H1 (cell line): ENCODE measurements around the gene APAF1. TPM values are rescaled to one million over a fixed set of nuclear protein-coding genes. Genes with fewer than 3 reads are reported as not detected.

Source experiments
- CTCF ChIA-PET: fragments of 300-600 bp; sonication (Branson Sonifier 250); formaldehyde crosslinking; loops from one replicate; lab custom pipeline; 2021; ENCODE audit not compliant: partially characterized antibody; lab: Charles Lee
- POLR2A ChIA-PET: fragments of 300-600 bp; sonication (Branson Sonifier 250); formaldehyde crosslinking; loops from one replicate; lab custom pipeline; 2021; ENCODE audit warnings: inconsistent platforms; ENCODE audit not compliant: partially characterized antibody; lab: Charles Lee
- DNase-seq, 2 experiments: peaks; one replicate each; pipeline versions ENCODE4 v3.0.0 to v3.0.0-alpha.2; 2010 to 2022; ENCODE audit warnings: low spot score in 2 of 2, low read depth in 1 of 2, mixed read lengths in 1 of 2
- FAIRE-seq: peaks from 2 replicates; lab custom pipeline; 2011; peaks lifted over from hg19 to GRCh38; lab: Jason Lieb, UNC
- H2AFZ ChIP-seq: 2 replicates; pipeline ENCODE4 v1.8.1; 2012; ENCODE audit warnings: low read length, inconsistent platforms
- H2AK5ac ChIP-seq: 2 replicates; pipeline ENCODE4 v1.6.1; 2013; ENCODE audit warnings: low read depth, low read length
- H2BK120ac ChIP-seq: replicated peaks from 2 replicates; pipeline ENCODE3; 2013; ENCODE audit warnings: low read depth, low read length, inconsistent platforms
- H2BK12ac ChIP-seq: 2 replicates; pipeline ENCODE4 v1.6.1; 2013; ENCODE audit warnings: low read depth, low read length
- H2BK15ac ChIP-seq: 2 replicates; pipeline ENCODE4 v1.6.1; 2013; ENCODE audit warnings: low read length
- H2BK20ac ChIP-seq: 2 replicates; pipeline ENCODE4 v1.6.1; 2013; ENCODE audit warnings: low read length
- H2BK5ac ChIP-seq: 2 replicates; pipeline ENCODE4 v1.6.1; 2013; ENCODE audit warnings: low read depth, low read length
- H3K14ac ChIP-seq: 2 replicates; pipeline ENCODE4 v1.6.1; 2013; ENCODE audit warnings: inconsistent platforms; ENCODE audit not compliant: insufficient read length
- H3K18ac ChIP-seq: 2 replicates; pipeline ENCODE4 v1.6.1; 2013; ENCODE audit warnings: low read length; ENCODE audit errors: extremely low read depth
- H3K23ac ChIP-seq: 2 replicates; pipeline ENCODE4 v1.6.1; 2013; ENCODE audit warnings: inconsistent platforms; ENCODE audit not compliant: insufficient read length
- H3K23me2 ChIP-seq: 2 replicates; pipeline ENCODE4 v1.6.1; 2013; ENCODE audit warnings: low read depth, low read length
- H3K27ac ChIP-seq: 2 replicates; pipeline ENCODE4 v1.6.1; 2011; ENCODE audit warnings: low read depth, low read length, inconsistent platforms
- H3K27me3 ChIP-seq, 4 experiments: replicated peaks in 1 of 4; 1 replicate in 1 of 4; 2 replicates in 3 of 4; pipeline versions ENCODE4 v1.6.1 to v1.8.1; 2011 to 2013; ENCODE audit warnings: low read length in 3 of 4, mild to moderate bottlenecking in 3 of 4, inconsistent platforms in 2 of 4, mixed read lengths in 2 of 4, moderate library complexity in 1 of 4; ENCODE audit not compliant: control insufficient read depth in 3 of 4, insufficient read depth in 3 of 4; ENCODE audit errors: extremely low read depth in 1 of 4
- H3K36me3 ChIP-seq, 4 experiments: 2 replicates each; pipeline versions ENCODE4 v1.6.1 to v1.8.1; 2011 to 2013; ENCODE audit warnings: mild to moderate bottlenecking in 4 of 4, low read length in 3 of 4, moderate library complexity in 2 of 4, control low read depth in 1 of 4, inconsistent platforms in 1 of 4; ENCODE audit not compliant: insufficient read depth in 4 of 4, control insufficient read depth in 2 of 4
- H3K4ac ChIP-seq: replicated peaks from 2 replicates; pipeline ENCODE3; 2013; ENCODE audit warnings: low read length, low read depth, mixed read lengths, inconsistent platforms; ENCODE audit not compliant: insufficient read length
- H3K4me1 ChIP-seq, 4 experiments: replicated peaks in 1 of 4; 1 replicate in 1 of 4; 2 replicates in 3 of 4; pipeline versions ENCODE4 v1.6.1 to v1.8.1; 2011 to 2013; ENCODE audit warnings: low read length in 3 of 4, inconsistent platforms in 2 of 4, mixed read lengths in 1 of 4; ENCODE audit not compliant: insufficient read depth in 4 of 4, control insufficient read depth in 3 of 4
- H3K4me2 ChIP-seq, 2 experiments: 2 replicates each; pipeline versions ENCODE4 v1.6.1 to v1.8.1; 2011 to 2013; ENCODE audit warnings: low read depth in 2 of 2, low read length in 2 of 2, control low read depth in 1 of 2, inconsistent platforms in 1 of 2, mild to moderate bottlenecking in 1 of 2; ENCODE audit not compliant: insufficient read depth in 1 of 2
- H3K4me3 ChIP-seq, 4 experiments: fragments of 200-600, 300-600 bp in 1 of 4; sonication (generic), shearing (Covaris generic), sonication (Bioruptor Twin) in 1 of 4; 2 replicates each; pipeline versions ENCODE4 v1.5.1 to v1.8.1; 2011 to 2016; ENCODE audit warnings: low read length in 4 of 4, low read depth in 3 of 4, control low read depth in 2 of 4, inconsistent platforms in 2 of 4, mild to moderate bottlenecking in 2 of 4, mixed read lengths in 1 of 4, moderate library complexity in 1 of 4; ENCODE audit not compliant: insufficient read depth in 2 of 4; ENCODE audit errors: extremely low read depth in 1 of 4
- H3K56ac ChIP-seq: replicated peaks from 2 replicates; pipeline ENCODE3; 2013; ENCODE audit warnings: low read depth, mild to moderate bottlenecking, mixed read lengths, low read length, inconsistent platforms; ENCODE audit not compliant: insufficient read length
- H3K79me1 ChIP-seq: 2 replicates; pipeline ENCODE4 v1.6.1; 2013; ENCODE audit warnings: low read depth, low read length, control low read depth
- H3K79me2 ChIP-seq, 2 experiments: 2 replicates each; pipeline versions ENCODE4 v1.6.1 to v1.8.1; 2012 to 2013; ENCODE audit warnings: low read length in 2 of 2, mild to moderate bottlenecking in 2 of 2, inconsistent platforms in 1 of 2; ENCODE audit not compliant: insufficient read depth in 2 of 2, control insufficient read depth in 1 of 2
- H3K9ac ChIP-seq, 4 experiments: replicated peaks in 1 of 4; 1 replicate in 1 of 4; 2 replicates in 3 of 4; pipeline versions ENCODE4 v1.6.1 to v1.8.1; 2011 to 2013; ENCODE audit warnings: low read depth in 3 of 4, low read length in 3 of 4, control low read depth in 2 of 4, mild to moderate bottlenecking in 2 of 4, moderate library complexity in 2 of 4, inconsistent platforms in 1 of 4; ENCODE audit errors: extremely low read depth in 1 of 4
- H3K9me3 ChIP-seq, 2 experiments: 2 replicates each; pipeline versions ENCODE4 v1.6.1 to v1.8.1; 2012 to 2013; ENCODE audit warnings: mild to moderate bottlenecking in 2 of 2, moderate library complexity in 2 of 2, control low read depth in 1 of 2, inconsistent platforms in 1 of 2, low read depth in 1 of 2, low read length in 1 of 2, mixed read lengths in 1 of 2; ENCODE audit not compliant: insufficient read depth in 2 of 2
- H4K20me1 ChIP-seq, 2 experiments: replicated peaks in 1 of 2; 2 replicates each; pipeline versions ENCODE3 to v1.8.1; 2011 to 2013; ENCODE audit warnings: inconsistent platforms in 2 of 2, low read length in 2 of 2, mild to moderate bottlenecking in 1 of 2; ENCODE audit not compliant: insufficient read depth in 2 of 2, control insufficient read depth in 1 of 2
- H4K5ac ChIP-seq: 2 replicates; pipeline ENCODE4 v1.6.1; 2013; ENCODE audit warnings: low read length, low read depth, mixed read lengths, inconsistent platforms; ENCODE audit not compliant: insufficient read length
- H4K8ac ChIP-seq: 2 replicates; pipeline ENCODE4 v1.8.0; 2013; ENCODE audit warnings: mild to moderate bottlenecking, moderate library complexity, low read length, inconsistent platforms; ENCODE audit not compliant: insufficient read depth; ENCODE audit errors: extremely low read depth
- H4K91ac ChIP-seq: replicated peaks from 2 replicates; pipeline ENCODE3; 2013; ENCODE audit warnings: low read length, mixed read lengths, inconsistent platforms; ENCODE audit not compliant: insufficient read length
- ATF2 ChIP-seq: IDR thresholded peaks from 2 replicates; pipeline ENCODE4 v1.6.1; 2012; ENCODE audit warnings: low read length, inconsistent platforms
- BCL11A ChIP-seq, 2 experiments: IDR thresholded peaks; one replicate each; pipeline ENCODE4 v1.6.1; 2011; ENCODE audit warnings: low read depth in 2 of 2, low read length in 2 of 2, mild to moderate bottlenecking in 2 of 2
- CBX8 ChIP-seq: fragments of 300-800, 300-1000 bp; sonication (generic); IDR thresholded peaks from 2 replicates; pipeline ENCODE4 v1.7.1; 2016; ENCODE audit warnings: low read depth, low read length, borderline replicate concordance
- CHD2 ChIP-seq: IDR thresholded peaks from 2 replicates; pipeline ENCODE4 v1.6.1; 2012; ENCODE audit warnings: low read length, improper control_type of control experiment
- FOSL1 ChIP-seq: IDR thresholded peaks from 2 replicates; pipeline ENCODE4 v1.6.1; 2011; ENCODE audit warnings: mild to moderate bottlenecking, low read depth, low read length, moderate library complexity; ENCODE audit not compliant: insufficient read depth
- MAFK ChIP-seq: IDR thresholded peaks from 2 replicates; pipeline ENCODE4 v1.6.1; 2012; ENCODE audit warnings: low read depth, mild to moderate bottlenecking, improper control_type of control experiment, low read length
- RBBP5 ChIP-seq: IDR thresholded peaks from 2 replicates; pipeline ENCODE4 v1.7.1; 2012; ENCODE audit warnings: low read depth, mild to moderate bottlenecking, inconsistent platforms, low read length, moderate library complexity, borderline replicate concordance
- RNF2 ChIP-seq: fragments of 200-900, 300-1000 bp; sonication (generic); IDR thresholded peaks from 2 replicates; pipeline ENCODE4 v1.7.1; 2016; ENCODE audit warnings: borderline replicate concordance, low read depth, mild to moderate bottlenecking, antibody characterized with exemption, low read length; ENCODE audit not compliant: poor library complexity, severe bottlenecking; ENCODE audit errors: missing control alignments
- TAF1 ChIP-seq: IDR thresholded peaks from 2 replicates; pipeline ENCODE4 v1.6.1; 2011; ENCODE audit warnings: mild to moderate bottlenecking, low read depth, low read length
- TAF7 ChIP-seq: optimal IDR thresholded peaks from 2 replicates; pipeline ENCODE3; 2011; ENCODE audit warnings: low read depth, mild to moderate bottlenecking, inconsistent platforms, low read length, moderate library complexity, borderline replicate concordance
- TEAD4 ChIP-seq: IDR thresholded peaks from 2 replicates; pipeline ENCODE4 v1.6.1; 2012; ENCODE audit warnings: low read depth, low read length, inconsistent platforms, mixed read lengths
- WGBS, 2 experiments: shearing (Covaris generic) in 1 of 2; methylation state at CpG; one replicate each; pipeline versions ENCODE4 v1.1.6 to v1.1.7; 2013 to 2015; ENCODE audit warnings: low lambda C conversion rate in 2 of 2, mixed read lengths in 2 of 2, inconsistent platforms in 1 of 2, low coverage in 1 of 2, missing lambda C conversion rate in 1 of 2; ENCODE audit not compliant: insufficient replicate concordance in 2 of 2, insufficient coverage in 1 of 2, insufficient read length in 1 of 2; ENCODE audit errors: extremely low coverage in 1 of 2, missing lambda C conversion rate in 1 of 2; 5-methylcytosine and 5-hydroxymethylcytosine counted together
- polyA plus RNA-seq, 7 experiments: library from polyadenylated mRNA; depleted of rRNA in 3 of 7; stranded (reverse) in 5 of 7; unstranded in 2 of 7; fragments of >200 nt in 5 of 7; fragments of 200-250 nt in 2 of 7; gene quantifications; 1 replicate in 5 of 7; 2 replicates in 1 of 7; 4 replicates in 1 of 7; pipeline versions ENCODE4 v1.2.1 to v1.2.3, GENCODE V29; 2011 to 2013; ENCODE audit warnings: missing spikeins in 2 of 7, mixed read lengths in 2 of 7
- total RNA-seq: library from RNA; stranded (reverse); fragmentation: NEBNext Ultra II Directional; extraction: Animal tissue kit (Norgen Biotek cat#: 25700); gene quantifications from 2 replicates; pipeline ENCODE4 v1.2.1, GENCODE V29; 2021

Gene APAF1
- total and polyA plus RNA-seq, 2 of the 8 experiments (the other 6 are each of a cell fraction or from before 2014, with no cell fraction given) = 4.7 to 22.6 TPM

DNA sequence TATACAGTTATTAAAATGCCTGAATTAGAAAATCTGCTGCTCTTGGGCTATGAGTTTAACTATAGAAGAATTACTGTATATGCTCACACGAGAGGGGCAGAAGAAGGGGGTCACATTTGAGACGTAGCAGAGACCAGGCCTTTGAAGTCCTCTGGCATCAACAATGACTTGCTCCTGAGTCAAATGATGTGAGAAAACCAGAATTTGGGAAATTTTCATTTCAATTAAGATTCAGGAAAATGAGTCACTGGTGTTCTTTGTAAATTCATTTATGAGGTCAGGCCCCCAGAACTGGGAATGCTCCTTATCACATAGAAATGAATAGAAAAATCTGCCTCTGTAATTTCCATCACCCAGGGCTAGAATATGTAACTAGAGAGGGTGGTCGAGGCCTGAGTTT lies 92.9 kb downstream of the APAF1 start:
- peaks cover 0 to 12% (median 3%) of the 10 kb centered on the region in 4 experiments; a peak in 5 of 7 replicates for H3K4me1 ChIP-seq
- H3K9ac ChIP-seq = no peak overlapping the region
- TF ChIP-seq CBX8 (no peak), RBBP5 (no peak), RNF2 (no peak), MAFK (no peak), TEAD4 (no peak), ATF2 (no peak), CHD2 (no peak), TAF1 (no peak), BCL11A (IDR thresholded peaks at IDR 0.05; ENCODE audit: low read depth in 2 of 2, low read length in 2 of 2) (no peak), FOSL1 (no peak), TAF7 (no peak)
- TF ChIP-seq, all 59 proteins: peak for 0
- Histone ChIP-seq H3K23me2 (no peaks in the 10 kb centered on the region), H2BK12ac (no peak overlapping the region), H2BK120ac (no peak overlapping the region), H3K27ac (no peak overlapping the region), H2AFZ (no peak overlapping the region), H4K91ac (no peak overlapping the region), H4K5ac (no peak overlapping the region), H3K36me3 (no peaks in the 10 kb centered on the region), H4K8ac (no peak overlapping the region), H3K4me3 (no peak overlapping the region), H3K4ac (no peak overlapping the region), H3K79me2 (no peaks in the 10 kb centered on the region), H3K14ac (no peak overlapping the region), H3K18ac (no peak overlapping the region), H3K79me1 (no peaks in the 10 kb centered on the region; the same call in 1 of the 2 replicates), H3K4me2 (no peak overlapping the region), H3K27me3 (no peaks in the 10 kb centered on the region; a peak in 1 of 7 replicates), H2BK5ac (no peak overlapping the region), H2BK20ac (no peak overlapping the region), H2AK5ac (no peak overlapping the region), H3K23ac (no peak overlapping the region), H3K56ac (no peak overlapping the region), H4K20me1 (no peaks in the 10 kb centered on the region), H2BK15ac (no peak overlapping the region), H3K9me3 (no peaks in the 10 kb centered on the region)
- DNase-seq (no peak), FAIRE-seq (no peak)
- CTCF ChIA-PET = interaction anchor here (0.6 to 6.3 kb wide), 6 partner anchors 8 to 270 kb away, joined by 3 to 57 read pairs (median 6); no protein-coding TSS in a partner anchor
- POLR2A ChIA-PET = no interaction called here
- 87% methylated on average over 3 of the region's 3 CpGs; no CpG with 5 or more reads in 1 of the 2 experiments for WGBS, 2 experiments
